Activated gamma-delta T cell (primary cell): ENCODE measurements around the gene SZT2.
"Not testable (repeated sequence)": the region's sequence is repeated elsewhere in the genome, so short reads cannot be mapped to it uniquely, and the experiment has no call there.

Experiments used
- DNase-seq: peaks from one replicate; lab custom pipeline; 2025; lab: John Stamatoyannopoulos, UW

Gene SZT2

GRCh38 chr1:43454270-43455011 lies 64.7 kb downstream of the SZT2 start:
- DNase-seq: no peak

- no peak for DNase-seq
These were observed 65.7 kb downstream of the SZT2 start for GRCh38 chr1:43455213-43455889.

GRCh38 chr1:43458379-43458778 lies 68.7 kb downstream of the SZT2 start:
- DNase-seq: not testable (repeated sequence)

DNA sequence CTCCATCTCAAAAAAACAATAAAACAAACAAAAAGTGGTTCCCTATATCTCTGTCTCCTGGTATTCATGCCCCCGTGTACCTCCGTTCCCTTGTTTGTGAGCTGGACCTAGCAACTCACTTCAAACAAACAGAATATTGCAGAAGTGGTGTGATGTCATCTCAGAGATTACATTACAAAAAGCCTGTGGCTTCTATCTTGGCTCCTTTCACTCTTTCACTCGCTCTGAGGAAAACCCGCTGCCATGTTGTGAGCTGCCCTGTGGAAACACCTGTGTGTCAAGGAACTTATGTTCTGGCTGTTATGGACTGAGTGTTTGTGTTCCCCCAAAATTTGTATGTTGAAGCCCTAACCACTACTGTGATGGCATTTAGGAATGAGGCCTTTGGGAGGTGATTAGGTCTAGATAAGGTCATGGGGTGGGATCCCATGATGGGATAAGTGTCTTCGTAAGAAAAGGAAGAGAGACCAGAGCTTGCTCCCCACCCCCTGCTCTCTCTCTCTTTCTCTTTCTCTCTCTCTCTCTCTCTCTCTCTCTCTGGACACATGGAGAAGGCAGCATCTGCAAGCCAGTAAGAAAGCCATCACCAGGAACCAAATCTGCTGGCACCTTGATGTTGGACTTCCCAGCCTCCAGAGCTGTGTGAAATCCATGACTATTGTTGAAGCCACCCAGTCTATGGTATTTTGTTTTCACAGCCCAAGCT lies 71.4 kb downstream of the SZT2 start:
- DNase-seq: no peak

DNA sequence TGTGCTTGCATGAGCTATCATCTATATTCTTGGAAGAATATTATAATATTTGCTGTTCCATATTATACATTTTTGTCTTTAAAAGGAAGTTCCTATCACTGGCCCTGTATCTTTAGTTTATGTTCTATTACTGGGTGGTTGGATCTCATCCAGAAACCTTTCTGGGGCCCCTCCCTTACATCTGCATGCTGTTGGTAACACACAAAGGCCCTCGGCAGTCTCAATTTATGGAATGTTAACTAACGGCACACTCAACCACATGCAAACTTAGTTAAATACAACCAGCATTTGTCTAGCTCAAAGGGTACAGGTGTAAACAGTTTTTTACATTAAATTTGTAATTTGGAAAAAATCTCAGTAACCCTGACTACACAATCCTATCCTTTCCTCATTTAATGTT lies 73.8 kb downstream of the SZT2 start:
- DNase-seq: no peak

DNA sequence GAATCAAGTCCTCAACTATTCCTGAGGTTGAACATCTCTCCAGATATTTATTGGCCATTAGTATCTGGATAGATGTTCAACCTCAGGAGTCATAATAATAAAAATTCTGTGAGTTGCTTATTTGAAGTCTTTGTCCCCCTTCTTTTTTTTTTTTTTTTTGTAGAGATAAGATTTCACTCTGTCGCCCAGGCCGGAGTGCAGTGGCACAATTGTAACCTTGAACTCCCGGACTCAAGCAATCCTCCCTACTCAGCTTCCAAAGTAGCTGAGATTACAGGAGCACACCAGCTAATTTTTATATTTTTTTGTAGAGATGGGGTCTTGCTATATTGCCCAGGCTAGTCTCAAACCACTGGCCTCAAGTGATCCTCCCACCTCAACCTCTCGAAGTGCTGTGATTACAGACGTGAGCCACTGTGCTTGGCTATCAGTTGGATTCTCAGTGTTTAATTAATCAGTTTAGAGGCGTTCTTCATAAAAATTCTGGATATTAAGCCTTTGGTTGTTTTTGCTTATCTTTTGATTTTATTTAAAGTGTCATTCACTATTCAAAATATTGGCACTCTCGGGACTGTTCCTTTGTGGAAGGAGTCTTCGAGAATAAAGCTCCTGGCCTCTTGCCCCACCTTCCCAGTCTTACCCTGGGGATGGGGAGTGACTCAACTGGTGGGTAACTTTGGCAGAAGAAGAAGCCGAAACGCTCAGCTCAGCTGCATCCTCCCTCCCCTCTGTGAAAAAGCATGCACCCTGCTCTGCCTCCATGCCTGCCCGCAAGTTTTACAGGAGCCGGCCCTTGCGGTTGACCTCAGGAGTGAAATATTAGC lies 75.2 kb downstream of the SZT2 start:
- no peak for DNase-seq

- no peak for DNase-seq
These were observed 75.9 kb downstream of the SZT2 start for GRCh38 chr1:43465505-43466067.

DNA sequence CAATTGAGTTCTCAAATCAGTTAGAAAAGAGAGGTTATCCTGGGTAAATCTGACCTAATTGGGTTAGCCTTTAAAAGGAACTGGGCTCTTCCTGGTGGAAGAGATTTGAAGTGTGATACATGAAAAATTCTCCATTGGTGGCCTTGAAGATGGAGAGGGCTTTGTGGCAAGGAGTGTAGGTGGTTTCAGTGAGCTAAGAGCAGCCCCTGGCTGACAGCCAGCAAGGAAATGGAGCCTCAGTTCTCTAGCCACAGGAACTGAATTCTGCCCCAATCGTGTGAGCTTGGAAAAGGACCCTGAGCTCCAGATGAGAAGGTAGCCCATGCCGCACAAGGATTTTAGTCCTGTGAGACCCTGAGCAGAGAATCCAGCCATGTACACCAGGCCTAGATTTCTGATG lies 76.7 kb downstream of the SZT2 start:
- no peak for DNase-seq

DNA sequence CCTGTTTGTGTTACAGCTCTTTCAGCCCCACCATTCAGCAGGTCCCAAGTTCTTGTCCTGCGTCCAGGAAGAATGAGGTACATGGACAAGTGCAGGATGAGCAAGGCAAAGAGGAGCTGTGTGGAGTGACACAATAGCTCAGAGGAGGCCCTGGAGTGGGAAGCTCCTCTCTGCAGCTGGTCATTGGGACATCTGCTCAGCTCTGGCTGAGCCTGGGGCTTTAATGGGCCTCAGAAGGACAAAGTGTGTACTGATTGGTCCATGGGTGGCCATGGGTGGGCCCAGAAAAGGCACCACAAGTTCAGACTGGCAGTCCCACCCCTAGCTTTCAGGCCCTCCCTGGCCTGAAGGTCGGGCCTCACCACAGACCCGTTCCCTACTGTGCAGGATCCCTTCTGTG lies 78.7 kb downstream of the SZT2 start:
- no peak for DNase-seq

GRCh38 chr1:43469932-43470331 lies 80.2 kb downstream of the SZT2 start:
- DNase-seq: no peak

DNA sequence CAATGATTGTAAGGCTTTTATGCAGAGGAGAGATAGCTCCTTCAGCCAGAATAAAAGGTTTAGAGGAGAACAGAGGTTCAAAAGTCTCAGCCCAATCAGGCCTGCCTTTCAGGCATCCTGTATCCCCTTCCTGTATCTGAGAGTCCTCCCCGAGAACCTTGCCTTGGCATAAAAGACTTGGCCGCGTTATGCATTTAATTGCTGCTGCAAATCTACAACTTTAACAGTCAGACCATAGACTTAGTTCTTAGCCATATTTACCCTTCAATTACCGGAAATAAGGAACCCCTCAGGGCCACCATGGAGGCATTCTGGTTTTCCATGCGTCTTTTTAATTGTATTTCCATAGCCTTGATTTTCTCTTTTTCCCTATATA lies 82.4 kb downstream of the SZT2 start:
- DNase-seq: no peak

DNA sequence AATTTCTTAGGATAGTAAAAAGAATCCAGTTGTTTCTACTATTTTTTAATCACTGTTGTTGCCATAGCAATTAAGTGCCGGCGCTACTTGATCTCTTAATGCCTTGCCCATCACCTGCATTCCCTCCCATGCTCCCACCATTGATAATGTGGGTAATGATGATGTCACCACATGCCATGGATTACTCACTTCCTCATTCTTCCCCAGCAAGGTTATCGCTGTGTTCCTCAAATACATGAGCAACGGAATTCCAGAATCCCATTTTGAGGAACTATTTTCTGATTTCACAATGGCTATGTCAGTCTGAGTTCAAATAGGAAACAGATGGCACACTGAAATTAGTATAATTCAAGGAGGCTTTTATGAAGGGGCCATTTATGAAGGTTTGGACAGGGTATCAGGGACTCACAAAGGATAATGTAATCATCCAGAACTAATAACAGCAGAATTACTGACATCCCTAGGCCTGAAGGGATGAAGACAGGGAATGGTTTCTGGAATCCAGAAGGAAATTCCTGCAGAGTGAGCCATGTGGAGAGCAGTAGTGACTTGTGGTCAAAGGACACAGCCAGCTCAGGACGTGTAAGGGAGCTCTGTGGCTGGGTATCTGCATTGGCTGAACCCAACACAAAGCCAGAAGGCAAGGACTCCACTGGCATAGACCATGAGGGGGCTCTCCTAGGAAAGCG lies 82.9 kb downstream of the SZT2 start:
- not testable (repeated sequence) for DNase-seq

GRCh38 chr1:43473463-43473862 lies 83.8 kb downstream of the SZT2 start:
- DNase-seq: no peak

DNA sequence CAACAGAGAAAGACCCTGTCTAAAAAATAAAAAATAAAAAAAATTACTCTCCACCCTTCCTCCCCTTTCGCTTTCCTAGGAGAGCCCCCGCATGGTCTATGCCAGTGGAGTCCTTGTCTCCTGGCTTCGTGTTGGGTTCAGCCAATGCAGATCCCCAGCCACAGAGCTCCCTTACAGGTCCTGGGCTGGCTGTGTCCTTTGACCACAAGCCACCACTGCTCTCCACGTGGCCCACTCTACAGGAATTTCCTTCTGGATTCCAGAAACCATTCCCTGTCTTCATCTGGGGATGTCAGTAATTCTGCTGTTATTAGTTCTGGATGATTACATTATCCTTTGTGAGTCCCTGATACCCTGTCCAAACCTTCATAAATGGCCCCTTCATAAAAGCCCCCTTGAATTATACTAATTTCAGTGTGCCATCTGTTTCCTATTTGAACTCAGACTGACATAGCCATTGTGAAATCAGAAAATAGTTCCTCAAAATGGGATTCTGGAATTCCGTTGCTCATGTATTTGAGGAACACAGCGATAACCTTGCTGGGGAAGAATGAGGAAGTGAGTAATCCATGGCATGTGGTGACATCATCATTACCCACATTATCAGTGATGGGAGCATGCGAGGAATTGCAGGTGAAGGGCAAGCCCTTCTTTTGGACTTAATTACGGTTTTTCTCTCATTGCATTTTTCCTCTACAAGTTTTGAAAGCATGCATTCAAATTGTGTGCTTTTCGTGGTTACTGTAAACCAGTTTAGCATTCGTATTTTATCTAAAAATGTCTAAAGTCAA lies 86.1 kb downstream of the SZT2 start:
- DNase-seq: not testable (repeated sequence)

GRCh38 chr1:43477716-43478115 lies 88.0 kb downstream of the SZT2 start:
- DNase-seq: no peak

DNA sequence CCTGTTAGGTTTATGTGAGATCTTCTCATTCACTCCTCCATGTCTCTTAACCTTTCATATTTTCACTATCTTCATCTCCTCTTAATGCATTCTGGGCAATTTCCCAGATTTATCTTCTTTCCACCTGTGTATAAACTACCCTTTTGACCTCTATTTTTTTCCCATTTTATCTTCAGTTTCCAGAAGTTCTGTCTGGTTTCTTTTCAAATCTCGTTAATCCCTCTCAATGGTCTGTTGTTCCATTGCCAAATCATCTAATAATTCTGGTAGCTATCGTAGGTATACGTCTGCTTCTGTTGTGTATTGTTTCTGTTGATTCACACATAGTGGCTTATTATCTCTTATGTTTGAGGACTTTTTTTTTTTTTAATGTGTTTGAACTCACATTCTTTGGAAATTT lies 89.7 kb downstream of the SZT2 start:
- DNase-seq: no peak

DNA sequence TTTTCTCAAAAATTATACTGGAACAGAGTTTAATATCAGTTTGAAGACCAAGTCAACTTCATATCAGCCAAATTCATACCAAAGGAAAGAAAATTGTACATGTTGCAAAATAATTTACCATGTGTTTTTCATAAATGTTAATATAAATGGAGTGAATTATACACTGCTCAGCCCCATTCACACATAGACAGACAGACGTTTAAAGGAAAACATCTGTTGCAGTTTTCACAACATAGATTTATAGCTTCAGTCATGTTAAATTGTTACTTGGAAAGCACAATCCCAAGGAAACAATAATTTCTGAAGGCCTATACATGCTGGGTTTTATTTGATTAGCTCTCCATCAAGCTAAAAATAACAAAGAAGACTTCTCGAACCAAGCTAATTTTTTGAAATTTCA lies 91.8 kb downstream of the SZT2 start:
- no peak for DNase-seq

GRCh38 chr1:43482215-43482614 lies 92.5 kb downstream of the SZT2 start:
- DNase-seq: no peak

- DNase-seq: no peak
These were observed 94.7 kb downstream of the SZT2 start for GRCh38 chr1:43484367-43484766.

DNA sequence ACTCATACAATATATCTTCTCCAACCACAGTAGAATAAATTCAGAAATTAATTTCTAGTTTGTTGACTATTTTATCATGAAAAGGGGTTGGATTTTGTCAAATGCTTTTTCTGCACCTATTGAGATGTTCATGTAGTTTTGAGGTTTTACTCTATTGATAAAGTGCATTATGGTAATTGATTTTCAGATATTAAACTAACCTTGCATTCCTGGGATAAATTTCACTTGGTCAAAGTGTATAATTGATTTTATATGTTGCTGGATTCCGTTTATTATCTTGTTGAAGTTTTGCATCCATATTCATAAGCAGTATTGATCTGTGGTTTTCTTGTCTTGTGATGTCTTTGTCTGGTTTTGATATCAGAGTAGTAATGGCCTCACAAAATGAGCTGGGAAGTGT lies 98.5 kb downstream of the SZT2 start:
- DNase-seq: no peak
